NCI-H1694 (cell line): ENCODE data around the gene PLIN1.
"Not testable (repeated sequence)": the region's sequence is repeated elsewhere in the genome, so short reads cannot be mapped to it uniquely, and the experiment has no call there.

Source experiments
- DNase-seq: peaks from one replicate; lab custom pipeline; 2025; lab: John Stamatoyannopoulos, UW

Gene PLIN1, protein sequence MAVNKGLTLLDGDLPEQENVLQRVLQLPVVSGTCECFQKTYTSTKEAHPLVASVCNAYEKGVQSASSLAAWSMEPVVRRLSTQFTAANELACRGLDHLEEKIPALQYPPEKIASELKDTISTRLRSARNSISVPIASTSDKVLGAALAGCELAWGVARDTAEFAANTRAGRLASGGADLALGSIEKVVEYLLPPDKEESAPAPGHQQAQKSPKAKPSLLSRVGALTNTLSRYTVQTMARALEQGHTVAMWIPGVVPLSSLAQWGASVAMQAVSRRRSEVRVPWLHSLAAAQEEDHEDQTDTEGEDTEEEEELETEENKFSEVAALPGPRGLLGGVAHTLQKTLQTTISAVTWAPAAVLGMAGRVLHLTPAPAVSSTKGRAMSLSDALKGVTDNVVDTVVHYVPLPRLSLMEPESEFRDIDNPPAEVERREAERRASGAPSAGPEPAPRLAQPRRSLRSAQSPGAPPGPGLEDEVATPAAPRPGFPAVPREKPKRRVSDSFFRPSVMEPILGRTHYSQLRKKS

DNA sequence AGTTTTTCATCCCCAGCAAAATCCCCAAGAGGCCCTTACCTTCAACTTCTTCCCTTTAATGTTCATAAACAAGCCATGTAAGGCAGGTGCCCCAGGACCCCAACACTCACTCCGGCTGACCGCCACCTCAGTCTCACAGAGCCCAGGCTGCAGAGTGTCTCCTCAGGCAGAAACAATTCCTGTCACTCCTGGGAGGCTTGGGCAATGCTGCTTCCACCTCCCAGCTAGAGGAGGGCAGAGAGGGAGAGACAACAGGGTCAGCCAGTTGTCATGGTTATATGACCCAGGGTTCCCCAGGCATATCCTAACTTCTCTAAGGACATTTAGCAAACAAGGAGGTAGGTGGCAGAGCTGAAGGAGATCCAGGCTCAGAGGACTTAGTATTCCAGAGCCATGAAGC, at the start of gene PLIN1:
TSS of gene PLIN1 (minus strand) at position 156 of the 400 bp plus-strand sequence. CDS start 1,878 bp downstream, outside the sequence.
- DNase-seq: no peak

DNA sequence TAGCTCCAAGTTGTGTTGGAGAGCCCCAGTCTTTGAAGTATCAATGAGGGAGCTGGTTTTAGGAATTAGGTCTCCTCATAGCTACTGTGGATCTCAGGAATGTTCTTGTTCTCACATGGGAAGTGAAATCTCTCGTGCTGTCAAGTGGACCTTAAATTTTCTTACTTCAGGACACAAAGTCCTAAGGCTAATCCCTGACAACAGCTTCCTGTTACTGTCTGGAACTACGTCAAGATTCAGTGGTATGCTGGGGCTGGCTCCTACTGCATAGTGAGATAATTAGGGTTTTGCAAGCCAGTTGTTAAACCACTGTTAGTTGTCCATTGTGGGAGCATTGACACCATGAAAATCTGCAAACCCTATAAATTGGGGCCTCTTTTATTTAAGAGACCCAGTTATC, 49.1 kb upstream of the PLIN1 start:
- no peak for DNase-seq

DNA sequence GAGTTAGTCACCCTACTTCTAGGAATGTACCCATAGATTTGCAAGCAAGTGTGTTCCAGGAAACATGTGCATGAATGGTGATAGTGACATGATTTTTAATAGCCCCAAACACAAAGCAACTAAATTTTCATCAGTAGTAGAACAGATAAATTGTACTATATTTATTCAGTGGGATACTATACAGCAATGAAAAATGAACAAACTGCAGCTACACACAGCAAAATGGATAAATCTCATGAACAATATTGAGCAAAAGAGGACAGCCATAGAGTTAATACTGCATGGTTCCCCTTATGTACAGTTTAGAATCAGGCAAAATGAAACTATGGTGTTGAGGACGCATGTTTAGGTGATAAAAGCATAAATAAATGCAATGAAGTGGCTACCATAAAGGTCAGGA, 45.9 kb upstream of the PLIN1 start:
- DNase-seq: no peak

DNA sequence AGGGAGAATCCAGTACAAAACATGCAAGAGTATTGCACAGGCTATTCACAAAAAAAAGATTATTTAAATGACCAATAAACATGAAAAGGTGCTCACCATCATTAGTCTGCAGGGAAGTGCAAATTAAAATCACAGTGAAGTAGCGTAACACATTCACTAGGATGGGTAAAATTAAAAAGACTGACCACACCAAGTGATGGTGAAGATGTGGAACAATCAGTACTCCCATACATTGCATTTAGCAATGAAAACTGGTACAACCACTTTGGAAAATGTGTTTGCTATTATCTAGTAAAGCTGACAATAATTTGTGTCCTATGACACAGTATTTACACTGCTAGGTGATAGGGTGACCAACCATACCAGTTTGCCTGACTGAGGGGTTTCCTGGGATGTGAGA, 45.5 kb upstream of the PLIN1 start:
- no peak for DNase-seq

DNA sequence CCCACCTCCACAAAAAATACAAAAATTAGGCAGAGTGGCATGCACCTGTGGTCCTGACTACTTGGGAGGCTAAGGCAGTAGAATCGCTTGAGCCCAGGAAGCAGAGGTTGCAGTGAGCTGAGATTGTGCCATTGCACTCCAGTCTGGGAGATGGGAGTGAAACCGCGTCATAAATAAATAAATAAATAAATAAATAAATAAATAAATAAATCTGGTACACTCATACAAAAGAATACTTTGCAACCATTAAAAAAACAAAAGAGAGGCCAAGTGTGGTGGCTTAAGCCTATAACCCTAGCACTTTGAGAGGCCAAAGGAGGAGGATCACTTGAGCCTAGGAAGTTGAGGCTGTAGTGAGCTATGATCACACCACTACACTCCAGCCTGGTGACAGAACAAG, 43.9 kb upstream of the PLIN1 start:
- no peak for DNase-seq

DNA sequence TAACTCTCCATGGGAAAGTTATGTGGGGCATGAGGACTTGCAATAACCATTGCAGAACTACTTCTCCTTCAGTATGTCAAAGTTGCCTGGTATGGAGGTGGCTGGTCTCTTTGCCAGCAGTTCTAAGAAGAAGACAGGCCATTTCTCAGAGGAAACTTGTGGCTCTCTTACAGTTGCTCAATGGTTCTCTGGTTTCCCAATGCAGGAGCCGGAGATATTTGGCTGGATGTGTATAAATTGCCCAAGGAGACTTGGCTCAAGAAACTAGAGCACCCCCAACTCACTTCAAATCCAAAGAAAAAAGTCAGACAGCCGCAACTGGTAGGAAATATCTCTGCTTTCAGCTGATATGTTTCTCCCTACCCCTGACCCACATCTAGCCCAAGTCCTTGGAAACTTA, 35.6 kb upstream of the PLIN1 start:
- DNase-seq: no peak

DNA sequence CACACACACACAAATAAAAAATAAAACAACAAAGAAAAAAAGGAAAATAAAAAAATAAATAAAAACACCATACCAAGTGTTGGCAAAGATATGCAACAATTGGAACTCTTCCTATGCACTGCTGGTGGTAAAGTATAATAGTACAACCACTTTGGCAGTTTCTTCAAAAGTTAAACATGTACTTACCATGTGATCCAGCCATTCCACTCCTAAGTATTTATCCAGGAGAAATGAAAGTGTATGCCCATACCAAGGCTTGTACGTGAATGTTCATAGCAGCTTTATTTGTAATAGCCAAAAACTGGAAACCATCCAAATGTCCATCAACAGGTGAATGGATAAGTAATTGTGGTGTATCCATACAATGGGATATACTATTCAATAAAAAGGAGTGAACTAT, 28.4 kb upstream of the PLIN1 start:
- DNase-seq: no peak

DNA sequence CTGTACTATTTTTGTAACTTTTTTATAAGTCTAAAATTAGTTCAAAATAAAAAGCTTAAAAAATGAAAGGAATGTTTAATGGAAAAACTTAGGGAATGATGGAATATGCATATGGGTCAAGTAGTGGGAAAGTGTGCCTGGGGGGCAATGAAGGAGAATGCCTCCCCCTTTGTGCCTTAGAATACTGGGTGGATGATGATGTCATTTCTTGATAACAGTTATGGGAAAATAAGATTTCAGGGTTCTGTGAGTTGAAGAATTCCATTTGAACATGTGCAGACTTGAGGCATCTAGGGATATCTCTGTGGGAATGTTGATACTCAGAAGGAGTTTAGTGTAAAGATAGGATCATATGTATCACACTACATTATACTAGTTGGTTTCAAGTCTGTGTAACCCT, 25.2 kb upstream of the PLIN1 start:
- DNase-seq: no peak

DNA sequence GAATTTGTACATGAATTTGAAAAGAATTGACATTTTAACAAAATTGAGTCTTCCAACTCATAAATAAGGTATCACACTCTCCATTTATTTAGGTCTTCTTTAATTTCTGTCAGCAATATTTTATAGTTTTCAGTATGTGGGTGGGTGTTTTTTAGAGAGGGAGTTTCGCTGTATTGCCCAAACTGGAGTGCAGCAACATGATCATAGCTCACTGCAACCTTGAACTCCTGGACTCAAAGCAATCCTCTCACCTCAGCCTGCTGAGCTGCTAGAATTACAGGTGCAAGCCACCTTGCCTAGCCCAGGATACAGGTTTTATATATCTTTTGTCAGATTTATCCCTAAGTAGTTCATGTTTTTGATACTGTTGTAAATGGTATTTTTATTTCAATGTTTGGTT, 16.0 kb upstream of the PLIN1 start:
- no peak for DNase-seq

DNA sequence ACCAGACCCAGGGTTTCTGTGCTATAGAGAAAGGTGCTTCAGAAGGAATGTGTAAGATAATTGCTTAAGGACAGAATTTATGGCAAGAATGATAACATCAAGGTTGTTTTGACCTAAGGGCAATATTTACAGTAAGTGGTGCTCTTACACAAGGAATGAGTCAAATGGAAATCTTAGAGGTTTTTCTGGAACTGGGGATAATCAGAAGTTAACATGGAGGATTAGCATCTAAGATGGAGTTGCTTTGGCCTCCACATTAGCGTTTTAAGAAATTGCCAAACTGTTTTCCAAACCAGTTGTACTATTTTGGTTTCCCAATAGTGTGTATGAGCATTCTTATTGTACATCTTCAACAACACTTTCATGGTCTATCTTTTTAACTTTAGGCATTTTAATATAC, 14.5 kb upstream of the PLIN1 start:
- DNase-seq: no peak

DNA sequence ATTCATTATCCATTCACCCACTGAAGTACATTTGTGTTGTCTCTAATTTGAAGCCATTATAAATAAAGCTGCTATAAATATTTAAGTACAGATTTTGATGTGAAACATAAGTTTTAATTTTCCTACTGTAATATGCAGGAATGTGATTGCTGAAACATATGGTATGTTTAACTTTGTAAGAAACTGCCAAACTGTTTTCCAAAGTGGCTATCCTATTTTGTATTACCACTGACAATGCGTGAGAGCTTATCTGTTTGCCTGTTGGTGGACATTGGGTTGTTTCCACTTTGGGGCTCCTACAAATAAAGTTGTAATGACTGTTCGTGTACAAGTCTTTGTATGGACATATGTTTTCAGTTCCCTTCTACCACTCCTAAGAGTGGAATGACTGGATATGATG, 13.9 kb upstream of the PLIN1 start:
- no peak for DNase-seq

DNA sequence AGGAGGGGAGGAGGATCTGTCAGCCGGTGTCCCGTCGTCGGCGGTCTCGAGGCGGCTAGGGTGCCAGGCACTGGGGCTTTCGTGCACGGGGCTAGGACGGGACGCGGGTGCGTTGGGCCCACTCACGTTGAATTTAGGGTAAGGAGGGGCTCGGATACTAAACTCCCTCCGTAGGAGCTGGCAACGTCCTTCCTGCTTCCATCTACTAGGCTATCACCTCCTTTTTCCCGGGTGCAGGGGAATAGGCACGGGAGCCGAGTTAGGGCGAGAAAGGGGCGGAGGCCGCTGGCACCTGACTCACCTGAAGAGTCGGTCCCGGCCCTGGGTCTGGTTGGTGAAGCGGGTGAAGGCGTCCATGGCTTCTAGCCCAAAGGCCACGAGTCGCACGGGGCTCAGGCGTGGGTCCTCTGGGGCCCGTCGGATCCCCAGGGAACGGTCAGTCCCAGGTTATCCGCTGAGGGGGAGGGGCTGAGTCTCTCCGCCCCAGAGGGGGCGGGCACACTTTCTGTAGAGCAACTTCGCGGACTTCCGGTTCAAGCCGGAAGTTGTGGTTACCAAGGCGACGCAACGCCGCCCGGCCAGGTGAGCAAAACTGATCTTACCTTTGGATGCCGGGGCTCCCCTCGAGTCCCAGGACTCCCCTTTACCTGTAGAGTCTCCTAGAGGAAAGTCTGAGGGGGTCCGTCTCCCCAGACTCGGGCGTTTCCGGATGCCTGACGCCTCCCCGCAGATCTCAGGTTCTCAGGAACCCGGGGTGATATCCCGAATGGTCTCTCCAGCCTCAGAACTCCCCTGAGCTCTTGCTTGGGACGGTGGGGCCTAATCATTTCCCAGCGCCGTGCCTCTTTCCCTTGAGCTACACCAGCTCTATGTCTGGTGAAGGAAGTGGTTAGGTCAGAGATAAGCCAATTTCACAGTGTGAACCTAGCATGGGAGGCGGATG, 11.4 kb upstream of the PLIN1 start, which contains the start of the genes PEX11A and WDR93:
TSS of gene PEX11A (minus strand) at position 479 of the 943 bp plus-strand sequence. CDS start at position 357, 122 bp downstream.
TSS of gene WDR93 (plus strand) at position 536 of the 943 bp plus-strand sequence. CDS start 10,936 bp downstream, outside the sequence.
- DNase-seq: no peak

DNA sequence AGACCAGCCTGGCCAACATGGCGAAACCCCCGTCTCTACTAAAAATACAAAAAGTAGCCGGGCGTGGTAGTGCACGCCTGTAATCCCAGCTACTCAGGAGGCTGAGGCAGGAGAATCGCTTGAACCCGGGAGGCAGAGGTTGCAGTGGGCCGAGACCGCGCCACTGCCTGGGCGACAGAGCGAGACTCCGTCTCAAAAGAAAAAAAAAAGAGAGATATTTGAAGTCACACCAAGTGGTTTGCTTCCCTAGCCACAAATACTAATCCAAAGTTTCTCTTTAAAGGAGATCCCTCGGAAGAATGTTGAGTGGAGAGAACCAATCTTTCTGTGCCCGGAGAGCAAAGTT, 10.7 kb upstream of the PLIN1 start:
- DNase-seq: not testable (repeated sequence)

DNA sequence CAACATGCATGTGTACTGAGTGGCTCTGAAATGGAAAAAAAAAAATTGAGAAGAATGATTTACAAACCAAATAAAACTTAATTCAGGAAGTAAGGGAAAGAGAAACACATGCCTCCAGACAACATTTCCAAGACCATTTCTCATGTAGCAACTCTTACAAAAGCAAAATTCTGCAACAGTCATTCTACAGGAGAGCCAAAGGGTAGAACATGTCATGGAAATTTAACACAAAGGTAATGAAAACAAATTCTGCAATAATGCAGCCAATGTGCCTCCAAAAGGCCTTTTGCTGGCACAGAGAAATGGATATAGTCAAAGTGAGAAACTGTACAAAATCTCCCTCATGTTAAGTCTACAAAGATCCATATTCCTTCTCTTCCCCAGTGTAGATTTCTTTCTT, 7.4 kb upstream of the PLIN1 start:
- DNase-seq: no peak

DNA sequence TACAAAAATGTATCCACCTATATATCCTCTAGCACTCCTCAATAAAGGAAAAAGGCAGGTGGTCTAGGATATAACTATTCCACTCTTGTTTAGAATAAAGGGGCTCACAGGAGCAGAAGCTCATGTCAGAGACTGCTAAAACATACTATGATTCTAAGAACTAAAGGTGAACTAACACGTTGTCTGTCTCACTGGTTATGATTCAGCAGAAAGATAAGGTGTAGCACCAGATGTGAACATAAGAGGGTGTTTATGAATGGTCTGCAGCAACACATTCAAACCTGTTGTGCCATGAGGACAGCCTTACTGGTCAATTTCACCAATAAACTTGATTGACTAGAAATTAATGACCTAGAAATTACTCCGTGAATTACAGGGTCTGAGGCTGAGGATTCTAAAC, 6.8 kb upstream of the PLIN1 start:
- no peak for DNase-seq

DNA sequence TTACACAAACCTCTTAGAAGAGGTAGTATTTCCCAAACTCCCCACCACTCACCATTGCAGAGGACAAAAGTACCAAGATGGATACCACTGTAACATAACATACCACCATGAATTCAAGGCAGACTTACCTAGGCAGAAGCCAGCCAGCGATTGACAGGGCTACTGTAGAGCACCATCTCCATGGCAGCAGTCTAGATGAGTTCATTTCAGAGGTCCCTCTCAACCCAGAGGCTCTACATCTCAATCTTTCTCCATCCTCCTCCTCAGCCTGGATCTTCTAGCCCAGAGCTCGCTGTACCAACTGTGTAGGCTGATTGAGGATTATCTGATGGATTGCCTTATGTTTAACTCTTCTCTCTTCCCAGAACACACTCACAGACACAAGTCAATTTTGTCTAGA, 2.0 kb upstream of the PLIN1 start:
- DNase-seq: no peak

DNA sequence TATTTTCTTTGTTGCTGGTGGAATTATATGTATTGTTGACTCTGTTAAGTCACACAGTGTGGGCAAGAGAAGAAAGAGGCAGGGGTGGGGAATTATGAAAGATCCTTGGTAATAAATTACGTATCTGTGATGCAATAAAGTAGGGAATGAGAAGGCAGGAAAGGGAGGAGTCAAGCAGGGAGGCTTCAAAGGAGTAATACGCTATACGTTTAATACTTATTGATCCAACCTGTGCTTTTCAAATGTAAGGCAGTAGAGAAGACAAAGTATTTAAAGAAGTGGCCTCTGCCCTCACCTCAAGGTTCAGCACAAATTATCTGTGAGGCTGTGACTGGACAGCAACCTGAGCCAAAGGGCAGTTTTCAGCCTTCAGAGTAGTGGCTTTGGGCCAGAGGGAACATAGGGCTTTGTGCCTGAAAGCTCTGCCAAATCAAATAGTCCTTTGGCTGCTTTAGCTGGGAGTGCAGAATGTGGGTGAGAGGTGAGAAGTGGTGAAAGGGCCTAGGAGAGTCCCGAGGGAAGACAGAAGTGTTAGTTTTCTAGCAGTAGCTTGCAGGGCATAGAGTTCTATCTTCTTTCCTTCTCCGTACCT, 1.2 kb upstream of the PLIN1 start:
- no peak for DNase-seq

DNA sequence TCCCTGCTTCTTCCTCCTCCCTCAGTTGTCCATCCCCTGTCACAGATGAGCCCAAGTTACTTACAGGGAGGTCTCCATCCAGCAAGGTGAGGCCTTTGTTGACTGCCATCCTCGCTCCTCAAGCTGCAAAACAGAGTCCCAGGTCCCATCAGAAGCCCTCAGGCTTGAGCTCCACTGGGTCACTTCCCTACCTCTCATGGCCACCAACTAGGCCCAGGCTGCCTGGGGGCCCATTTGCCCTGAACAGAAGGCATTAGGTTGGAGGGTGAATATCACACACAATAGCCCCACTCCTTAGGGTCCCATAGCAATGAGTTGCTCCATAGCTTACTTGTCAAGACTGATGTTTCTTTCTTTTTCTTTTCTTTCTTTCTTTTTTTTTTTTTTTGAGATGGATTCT, 1.8 kb downstream of the PLIN1 start:
- no peak for DNase-seq

DNA sequence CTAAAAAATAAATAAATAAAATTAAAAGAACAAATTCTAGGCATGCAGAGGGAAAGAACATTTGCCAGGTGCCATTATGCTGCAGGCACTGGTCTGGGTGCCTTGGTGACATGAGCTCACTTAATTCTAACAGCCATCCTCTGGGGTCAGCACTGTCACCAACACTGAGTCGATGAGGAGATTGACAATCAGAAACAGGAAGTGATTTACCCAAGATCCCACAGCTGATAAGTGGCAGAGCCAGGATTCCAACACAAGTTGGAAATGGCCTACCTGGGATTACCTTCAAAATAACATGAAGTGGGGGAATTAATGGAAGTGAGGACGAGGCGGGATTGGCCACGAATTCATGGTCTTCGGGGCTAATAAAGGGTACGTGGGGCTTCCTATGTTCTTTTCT, 3.6 kb downstream of the PLIN1 start:
- no peak for DNase-seq

DNA sequence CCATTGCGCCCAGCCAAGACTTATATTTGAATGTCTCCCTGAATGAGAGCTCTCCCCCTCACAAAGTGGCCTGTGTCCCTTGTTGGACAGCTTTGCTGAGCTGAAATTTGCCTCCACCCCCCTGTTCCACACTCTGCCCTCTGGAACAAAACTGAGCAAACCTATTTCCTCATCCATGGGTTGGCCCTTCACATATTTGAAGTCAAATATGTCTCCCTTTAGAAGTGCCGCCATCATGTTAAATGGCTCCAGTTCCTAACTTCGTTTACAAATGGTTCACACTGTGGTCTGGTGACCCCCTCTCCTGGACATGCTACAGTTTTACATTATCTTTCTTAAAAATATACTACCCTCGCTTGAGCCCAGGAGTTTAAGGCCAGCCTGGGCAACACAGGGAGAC, 4.6 kb downstream of the PLIN1 start:
- DNase-seq: no peak

DNA sequence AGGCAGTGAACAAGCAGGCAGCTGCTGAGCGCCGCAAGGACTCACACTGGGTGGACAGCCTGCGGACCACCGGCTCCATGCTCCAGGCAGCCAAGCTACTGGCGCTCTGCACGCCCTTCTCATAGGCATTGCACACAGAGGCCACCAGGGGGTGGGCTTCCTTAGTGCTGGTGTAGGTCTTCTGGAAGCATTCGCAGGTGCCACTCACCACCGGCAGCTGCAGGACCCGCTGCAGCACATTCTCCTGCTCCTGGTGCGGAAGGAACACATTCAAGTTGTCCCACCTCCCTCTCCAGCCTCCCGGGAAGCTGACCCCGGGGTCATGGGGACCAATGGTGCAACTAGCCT, 6.0 kb downstream of the PLIN1 start:
- no peak for DNase-seq
